SK-N-SH treated with all-trans-retinoic acid at 6 μM for 48 hours (cell line): ENCODE measurements around the gene MXRA7.

Source experiments
- ARNTL ChIP-seq: fragments of 450-650 bp; formaldehyde crosslinking; IDR thresholded peaks from 2 replicates; pipeline ENCODE4 v1.5.0; 2020; ENCODE audit warnings: low read depth, mild to moderate bottlenecking, moderate library complexity, borderline replicate concordance
- TOX ChIP-seq: fragments of 250-450 bp; sonication (Bioruptor Pico); IDR thresholded peaks from 2 replicates; pipeline ENCODE4 v1.8.0; 2021; ENCODE audit warnings: mild to moderate bottlenecking, moderate library complexity, borderline replicate concordance

- TF ChIP-seq ARNTL (CRISPR knock-in tag), result no peak
- TF ChIP-seq TOX (CRISPR knock-in tag), result no peak
Observed at GRCh38 chr17:76753061-76753961, 42.5 kb upstream of the MXRA7 start.
